NCI-H2196 treated with DMSO at 0.1 percent for 48 hours (cell line): ENCODE measurements around the gene DDX1.
"Not testable (repeated sequence)": the region's sequence is repeated elsewhere in the genome, so short reads cannot be mapped to it uniquely, and the experiment has no call there.

Experiments used
- DNase-seq: peaks from one replicate; lab custom pipeline; 2025; ENCODE audit not compliant: unreplicated experiment; lab: John Stamatoyannopoulos, UW

Gene DDX1

GRCh38 chr2:15591692-15592463 is at the start of gene DDX1:
Gene DDX1, plus strand, starts transcription at chr2:15591868. Its CDS starts 66 bp downstream, at chr2:15591934.
- DNase-seq, result peak; percentile 65

DNA sequence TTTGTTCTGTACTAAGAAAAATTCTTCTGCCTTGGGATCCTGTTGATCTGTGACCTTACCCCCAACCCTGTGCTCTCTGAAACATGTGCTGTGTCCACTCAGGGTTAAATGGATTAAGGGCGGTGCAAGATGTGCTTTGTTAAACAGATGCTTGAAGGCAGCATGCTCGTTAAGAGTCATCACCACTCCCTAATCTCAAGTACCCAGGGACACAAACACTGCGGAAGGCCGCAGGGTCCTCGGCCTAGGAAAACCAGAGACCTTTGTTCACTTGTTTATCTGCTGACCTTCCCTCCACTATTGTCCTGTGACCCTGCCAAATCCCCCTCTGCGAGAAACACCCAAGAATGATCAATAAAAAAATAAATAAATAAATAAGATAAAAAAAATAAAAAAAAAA is 49.4 kb upstream of the DDX1 start:
- DNase-seq, result not testable (repeated sequence)

- no peak for DNase-seq
Observed at GRCh38 chr2:15543053-15543452, 48.6 kb upstream of the DDX1 start.

DNA sequence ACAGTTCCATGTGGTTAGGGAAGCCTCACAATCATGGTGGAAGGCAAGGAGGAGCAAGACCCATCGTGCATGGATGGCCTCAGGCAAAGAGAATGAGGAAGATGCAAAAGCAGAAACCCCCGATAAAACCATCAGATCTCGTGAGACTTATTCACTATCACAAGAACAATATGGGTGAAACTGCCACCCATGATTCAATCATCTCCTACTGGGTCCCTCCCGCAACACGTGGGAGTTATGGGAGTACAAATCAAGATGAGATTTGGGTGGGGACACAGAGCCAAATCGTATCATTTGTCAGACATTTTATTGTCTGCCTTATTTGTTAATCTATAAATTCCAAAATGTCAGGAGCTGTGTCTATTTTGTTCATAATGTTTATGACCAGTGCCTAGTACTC is 48.1 kb upstream of the DDX1 start:
- DNase-seq, result no peak

GRCh38 chr2:15544227-15544626 is 47.4 kb upstream of the DDX1 start:
- no peak for DNase-seq

DNA sequence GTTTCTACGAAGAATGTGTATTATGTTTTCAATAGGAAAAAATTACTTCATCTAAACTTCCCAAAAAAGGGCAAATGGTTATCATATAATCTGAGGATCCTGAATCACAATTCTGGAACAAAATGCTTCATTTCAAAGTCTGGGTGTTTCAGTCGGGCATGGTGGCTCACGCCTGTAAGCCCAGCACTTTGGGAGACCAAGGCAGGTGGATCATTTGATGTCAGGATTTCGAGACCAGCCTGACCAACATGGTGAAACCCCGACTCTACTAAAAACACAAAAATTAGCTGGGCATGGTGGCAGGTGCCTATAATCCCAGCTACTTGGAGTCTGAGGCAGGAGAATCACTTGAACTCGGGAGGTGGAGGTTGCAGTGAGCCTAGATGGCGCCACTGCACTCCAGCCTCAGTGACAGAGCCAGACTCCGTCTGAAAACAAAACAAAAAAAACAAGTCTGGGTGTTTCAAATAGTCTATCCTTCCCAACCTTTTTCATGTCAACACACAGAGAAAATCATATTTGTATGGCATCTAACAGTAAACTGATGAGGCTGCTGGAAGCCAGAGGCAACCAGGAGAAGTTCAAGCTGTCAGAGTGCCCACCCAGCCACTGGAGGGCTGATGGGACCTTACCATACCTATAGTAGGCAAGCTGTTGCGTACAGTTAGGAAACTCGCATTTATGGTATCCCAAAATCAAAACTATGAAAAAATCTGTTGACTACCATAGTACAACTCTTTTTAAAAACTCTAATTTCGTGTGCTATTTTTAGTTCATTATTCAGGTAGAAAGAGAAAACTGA is 45.2 kb upstream of the DDX1 start:
- no peak for DNase-seq

GRCh38 chr2:15547115-15547876 is 44.4 kb upstream of the DDX1 start:
- no peak for DNase-seq

GRCh38 chr2:15548974-15549373 is 42.7 kb upstream of the DDX1 start:
- no peak for DNase-seq

GRCh38 chr2:15553519-15553918 is 38.1 kb upstream of the DDX1 start:
- DNase-seq, result no peak

DNA sequence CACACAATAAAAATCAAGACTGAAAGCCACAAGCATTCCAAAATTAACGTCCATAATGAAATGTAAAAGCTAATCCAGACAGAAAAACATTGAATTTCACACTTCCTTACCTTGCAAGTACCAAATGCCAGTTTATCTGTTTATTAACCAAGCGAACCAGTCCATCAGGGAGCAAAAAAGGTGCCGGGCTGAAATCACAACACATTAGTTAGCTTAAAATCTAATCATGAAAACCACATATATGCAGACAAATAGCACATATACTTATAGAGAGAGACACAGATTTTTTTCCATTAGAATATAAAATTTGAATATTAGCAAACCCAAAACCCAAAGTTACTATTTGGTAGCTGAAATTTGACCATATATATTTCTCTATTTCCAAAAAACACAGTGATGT is 37.7 kb upstream of the DDX1 start:
- no peak for DNase-seq

GRCh38 chr2:15554525-15555218 is 37.0 kb upstream of the DDX1 start:
- no peak for DNase-seq

DNA sequence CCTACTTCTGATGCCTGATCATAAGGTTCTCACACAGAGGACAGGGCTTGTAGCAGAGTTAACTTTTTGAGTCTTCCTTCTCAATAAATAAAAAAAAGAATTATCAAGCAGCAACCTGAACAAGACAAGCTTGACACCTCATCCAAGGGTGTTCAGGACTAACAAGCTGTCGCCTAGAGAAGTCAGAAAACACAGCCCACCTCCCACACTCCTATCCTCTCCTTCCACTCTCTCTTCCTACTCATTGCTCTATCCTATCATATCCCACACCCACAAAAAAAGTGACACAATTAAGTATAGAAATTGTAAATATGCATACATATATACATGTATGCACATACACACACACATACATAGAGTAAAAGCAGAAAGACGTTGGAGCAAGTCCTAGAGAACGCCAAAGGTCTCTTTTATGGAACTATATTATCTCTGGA is 35.9 kb upstream of the DDX1 start:
- no peak for DNase-seq

DNA sequence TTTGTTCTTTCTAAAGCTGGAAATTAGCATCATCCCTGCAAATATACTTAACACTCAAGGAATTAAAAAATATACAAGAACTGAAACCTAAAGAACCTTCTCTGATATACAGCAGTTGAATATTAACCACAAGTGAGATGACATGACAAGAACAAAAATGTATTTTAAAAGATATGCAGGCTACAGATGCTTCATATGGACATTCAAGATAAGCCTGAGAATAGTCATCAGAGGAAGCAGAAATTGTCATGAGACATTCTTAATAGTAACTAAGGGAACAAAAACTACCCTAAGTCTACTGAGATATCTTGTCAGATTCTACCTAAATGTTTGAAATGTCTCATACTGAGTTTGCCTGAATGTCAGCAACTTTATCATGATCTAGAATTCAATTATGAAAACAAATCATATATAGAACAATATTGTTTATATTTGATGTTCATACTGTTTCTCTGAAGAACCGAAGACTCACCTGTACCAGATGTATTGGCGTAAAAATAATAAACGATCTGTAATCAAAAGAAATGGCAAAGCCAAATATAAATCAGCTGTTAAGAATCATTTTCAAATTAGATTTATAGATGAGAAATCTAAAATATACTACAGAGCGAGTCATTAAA is 35.2 kb upstream of the DDX1 start:
- DNase-seq, result no peak

GRCh38 chr2:15557887-15558311 is 33.8 kb upstream of the DDX1 start:
- no peak for DNase-seq

DNA sequence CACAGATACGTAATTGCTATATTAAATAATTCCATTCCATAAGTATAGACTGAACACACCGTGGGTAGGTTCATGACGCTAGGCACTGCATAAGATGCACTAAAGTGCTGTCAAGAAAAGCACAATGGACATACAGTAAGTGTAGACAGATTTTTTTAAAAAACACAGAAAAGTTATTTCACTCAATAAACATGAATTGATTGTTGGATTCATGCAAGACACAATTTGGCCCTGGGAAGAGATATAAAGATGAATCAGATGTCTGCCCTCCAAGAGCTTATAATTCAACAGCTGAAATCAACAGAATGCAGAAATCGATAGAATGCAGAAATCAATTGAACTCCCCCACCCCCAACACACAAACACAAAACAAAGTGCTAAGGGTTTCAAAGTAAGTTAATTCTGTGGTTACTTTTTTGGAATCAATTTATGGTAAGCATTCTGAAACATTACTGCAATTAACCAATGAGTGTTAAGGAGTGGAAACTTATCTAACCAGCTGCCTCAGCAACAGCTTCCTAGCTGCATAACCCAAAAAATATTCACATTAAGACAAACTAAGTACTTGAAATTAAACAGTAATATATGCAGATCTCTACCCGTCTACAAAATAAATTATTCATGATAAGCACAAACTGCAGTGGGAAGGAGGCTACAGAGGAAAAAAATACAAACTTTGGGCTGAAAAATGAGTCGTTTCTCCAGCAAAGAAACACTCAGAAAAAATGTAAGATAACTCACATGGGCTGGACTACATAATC is 32.1 kb upstream of the DDX1 start:
- DNase-seq, result no peak

GRCh38 chr2:15560140-15560987 is 31.3 kb upstream of the DDX1 start:
- no peak for DNase-seq

DNA sequence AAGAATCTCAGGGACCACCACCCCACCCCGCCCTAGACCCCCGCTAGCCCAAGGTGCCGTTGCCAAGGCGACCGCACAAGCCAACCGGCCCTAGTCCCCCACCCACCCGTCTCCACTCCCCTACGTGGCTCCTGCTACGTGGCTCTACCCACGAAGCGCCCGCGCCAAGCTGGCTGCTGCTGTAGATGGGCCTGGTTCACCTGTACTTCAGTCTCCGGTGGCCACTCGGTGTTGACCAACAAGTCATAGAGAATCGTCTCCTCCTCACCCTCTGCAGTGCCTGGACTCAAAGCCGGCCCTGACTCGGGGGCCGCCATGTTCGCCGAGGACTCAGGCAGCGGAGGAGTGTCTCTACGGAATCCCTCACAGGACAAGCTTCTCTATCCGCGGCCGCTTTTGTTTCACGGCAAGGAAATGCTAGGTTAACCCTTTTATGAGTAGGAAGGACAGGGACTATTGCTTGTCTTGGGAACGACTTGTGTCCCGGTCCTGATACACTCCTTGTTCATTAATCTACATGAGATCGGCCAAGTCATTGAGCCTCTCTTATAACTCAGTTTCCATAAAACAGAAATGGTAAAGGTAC is 30.6 kb upstream of the DDX1 start, which contains the start of gene NBAS:
Gene NBAS, minus strand, starts transcription at position 347 of the 586 bp plus-strand sequence. Its CDS starts 30 bp downstream, at position 317.
- DNase-seq, result peak; percentile 46
